Naive thymus-derived CD8-positive, alpha-beta T cell (primary cell): ENCODE measurements around the gene EP400. TPM values are rescaled to one million over a fixed set of nuclear protein-coding genes. Genes with fewer than 3 reads are reported as not detected.

Experiments
- ATAC-seq, 2 donors: fragments of 150-1000 bp; cut with Tn5 transposase in 1 of 2; sonication (Bioruptor Pico), chemical (Tn5 transposase) in 1 of 2; 1 replicate in 1 of 2; 2 replicates in 1 of 2; pipeline ENCODE4 v1.10.0; 2021; ENCODE audit warnings: mild to moderate bottlenecking in 2 of 2, moderate library complexity in 2 of 2
- POLR2A ChIA-PET: fragments of 350-600 bp; sonication (Branson Sonifier 250); formaldehyde crosslinking; loops from one replicate; lab custom pipeline; 2021; ENCODE audit warnings: antibody characterized with exemption; lab: Charles Lee
- DNase-seq, 10 donors: peaks; one replicate each; pipeline versions ENCODE4 v3.0.0 to v3.0.0-alpha.2; 2020 to 2022
- H3K27ac Mint-ChIP-seq, 10 donors: one replicate each; pipeline ENCODE4 v1.8.0; 2020 to 2022; ENCODE audit warnings: mild to moderate bottlenecking in 10 of 10, mixed read lengths in 10 of 10, moderate library complexity in 4 of 10, inconsistent platforms in 1 of 10
- H3K27me3 Mint-ChIP-seq, 5 donors: one replicate each; pipeline ENCODE4 v1.8.0; 2021 to 2022; ENCODE audit warnings: mixed read lengths in 5 of 5
- H3K36me3 Mint-ChIP-seq, 3 donors: one replicate each; pipeline ENCODE4 v1.8.0; 2020 to 2022; ENCODE audit warnings: mixed read lengths in 3 of 3, mild to moderate bottlenecking in 2 of 3, inconsistent platforms in 1 of 3
- H3K4me1 Mint-ChIP-seq, 4 donors: one replicate each; pipeline ENCODE4 v1.8.0; 2021 to 2022; ENCODE audit warnings: mixed read lengths in 4 of 4
- H3K4me3 Mint-ChIP-seq, 10 donors: one replicate each; pipeline ENCODE4 v1.8.0; 2020 to 2022; ENCODE audit warnings: mild to moderate bottlenecking in 10 of 10, mixed read lengths in 10 of 10, moderate library complexity in 6 of 10, inconsistent platforms in 1 of 10
- H3K9me3 Mint-ChIP-seq, 9 donors: one replicate each; pipeline ENCODE4 v1.8.0; 2020 to 2022; ENCODE audit warnings: mixed read lengths in 9 of 9, mild to moderate bottlenecking in 3 of 9, inconsistent platforms in 1 of 9, moderate library complexity in 1 of 9
- polyA plus RNA-seq, 3 donors: library from polyadenylated mRNA; unstranded; fragments of 300-500 nt; fragmentation: Illumina TruSeq; gene quantifications; one replicate each; pipeline ENCODE4 v1.2.3, GENCODE V29; 2021
- total RNA-seq, 8 experiments: library from RNA in 2 of 8; stranded (reverse) in 2 of 8; gene quantifications; one replicate each; pipeline ENCODE4 v1.2.3 and lab custom pipeline; 2021 to 2026

EP400 gene
- total and polyA plus RNA-seq, 5 experiments from 2014 or later = 1.1 to 82.5 (median 3.4) TPM

GRCh38 chr12:131939007-131939406 lies 10.7 kb upstream of the EP400 start:
- POLR2A ChIA-PET = interaction anchor here (0.7 to 0.9 kb wide), 2 partner anchors 9 to 10 kb away, joined by 4 to 6 read pairs; partner anchors contain the start of gene PUS1
- Mint-ChIP-seq H3K4me3 (no peak overlapping the region), H3K9me3 (no peaks in the 10 kb centered on the region), H3K4me1 (no peaks in the 10 kb centered on the region), H3K36me3 (peaks cover 0 to 65% (median 13%) of the 10 kb centered on the region in 3 donors), H3K27ac (peak overlapping the region in 1 of 10 donors; percentile 80), H3K27me3 (no peaks in the 10 kb centered on the region)
- DNase-seq (no peak), ATAC-seq (no peak)

- Mint-ChIP-seq H3K27ac (peak overlapping the region in 2 of 10 donors; percentile 17 to 43), H3K9me3 (no peaks in the 10 kb centered on the region), H3K36me3 (peaks cover 0 to 61% (median 16%) of the 10 kb centered on the region in 3 donors), H3K4me3 (no peak overlapping the region), H3K4me1 (no peaks in the 10 kb centered on the region), H3K27me3 (no peaks in the 10 kb centered on the region)
- ATAC-seq (no peak), DNase-seq (no peak)
- POLR2A ChIA-PET = no interaction called here
These were observed 9.6 kb upstream of the EP400 start for GRCh38 chr12:131940141-131940547.

- Mint-ChIP-seq H3K27ac (peak overlapping the region in 2 of 10 donors; percentile 25 to 65), H3K4me1 (no peaks in the 10 kb centered on the region), H3K36me3 (peaks cover 0 to 55% (median 17%) of the 10 kb centered on the region in 3 donors), H3K27me3 (no peaks in the 10 kb centered on the region), H3K4me3 (no peak overlapping the region), H3K9me3 (no peaks in the 10 kb centered on the region)
- no peak for DNase-seq
- POLR2A ChIA-PET = no interaction called here
- no peak for ATAC-seq
These were observed 8.4 kb upstream of the EP400 start for GRCh38 chr12:131941116-131941986.

GRCh38 chr12:131941987-131942341 lies 7.8 kb upstream of the EP400 start:
- DNase-seq = no peak
- H3K4me1 Mint-ChIP-seq = no peaks in the 10 kb centered on the region
- POLR2A ChIA-PET = interaction anchor here (0.5 to 1.0 kb wide), 2 partner anchors 10 to 17 kb away, joined by 3 read pairs; no protein-coding TSS in a partner anchor
- H3K27me3 Mint-ChIP-seq = no peaks in the 10 kb centered on the region
- no peaks in the 10 kb centered on the region for H3K9me3 Mint-ChIP-seq
- no peak for ATAC-seq
- peaks cover 0 to 51% (median 17%) of the 10 kb centered on the region in 3 donors for H3K36me3 Mint-ChIP-seq
- no peak overlapping the region for H3K4me3 Mint-ChIP-seq
- no peak overlapping the region for H3K27ac Mint-ChIP-seq

- Mint-ChIP-seq H3K9me3 (no peaks in the 10 kb centered on the region), H3K4me3 (no peak overlapping the region), H3K27me3 (no peaks in the 10 kb centered on the region), H3K36me3 (peaks cover 0 to 47% (median 17%) of the 10 kb centered on the region in 3 donors), H3K4me1 (peaks cover 3 to 5% (median 5%) of the 10 kb centered on the region in 4 donors), H3K27ac (no peak overlapping the region)
- no peak for DNase-seq
- ATAC-seq = no peak
- POLR2A ChIA-PET = interaction anchor here (1.0 kb wide), 1 partner anchor 18 kb away, joined by 3 read pairs; no protein-coding TSS in a partner anchor
These were observed 7.1 kb upstream of the EP400 start for GRCh38 chr12:131942671-131943070.

GRCh38 chr12:131943389-131943788 lies 6.4 kb upstream of the EP400 start:
- no peak overlapping the region for H3K27ac Mint-ChIP-seq
- H3K27me3 Mint-ChIP-seq = no peaks in the 10 kb centered on the region
- no peak overlapping the region for H3K4me3 Mint-ChIP-seq
- H3K36me3 Mint-ChIP-seq = peaks cover 0 to 41% (median 17%) of the 10 kb centered on the region in 3 donors
- peaks cover 7 to 12% (median 11%) of the 10 kb centered on the region in 4 donors for H3K4me1 Mint-ChIP-seq
- POLR2A ChIA-PET = no interaction called here
- ATAC-seq (no peak), DNase-seq (no peak)
- H3K9me3 Mint-ChIP-seq = no peaks in the 10 kb centered on the region

GRCh38 chr12:131943876-131944275 lies 5.9 kb upstream of the EP400 start:
- Mint-ChIP-seq H3K4me1 (peaks cover 10 to 17% (median 16%) of the 10 kb centered on the region in 4 donors), H3K4me3 (no peak overlapping the region), H3K27me3 (no peaks in the 10 kb centered on the region), H3K36me3 (peaks cover 0 to 41% (median 16%) of the 10 kb centered on the region in 3 donors), H3K9me3 (no peaks in the 10 kb centered on the region), H3K27ac (no peak overlapping the region)
- DNase-seq (no peak), ATAC-seq (no peak)
- POLR2A ChIA-PET = interaction anchor here (0.7 kb wide), 2 partner anchors 13 to 320 kb away, joined by 4 read pairs; no protein-coding TSS in a partner anchor

GRCh38 chr12:131944601-131945251 lies 5.0 kb upstream of the EP400 start:
- no peak overlapping the region for H3K4me3 Mint-ChIP-seq
- H3K27me3 Mint-ChIP-seq = no peaks in the 10 kb centered on the region
- peak overlapping the region in 2 of 10 donors; percentile 57 to 89 for H3K27ac Mint-ChIP-seq
- no peaks in the 10 kb centered on the region for H3K9me3 Mint-ChIP-seq
- H3K36me3 Mint-ChIP-seq = peaks cover 0 to 34% (median 15%) of the 10 kb centered on the region in 3 donors
- DNase-seq (no peak), ATAC-seq (no peak)
- H3K4me1 Mint-ChIP-seq = peaks cover 10 to 23% (median 19%) of the 10 kb centered on the region in 4 donors
- POLR2A ChIA-PET = interaction anchor here (0.7 to 1.7 kb wide), 3 partner anchors 14 to 15 kb away, joined by 3 to 5 read pairs (median 4); no protein-coding TSS in a partner anchor

- peaks cover 10 to 36% (median 23%) of the 10 kb centered on the region in 4 donors for H3K4me1 Mint-ChIP-seq
- ATAC-seq (no peak), DNase-seq (no peak)
- POLR2A ChIA-PET = interaction anchor here (0.6 to 1.7 kb wide), 2 partner anchors 17 to 27 kb away, joined by 5 read pairs; no protein-coding TSS in a partner anchor
- H3K36me3 Mint-ChIP-seq = peaks cover 0 to 17% (median 15%) of the 10 kb centered on the region in 3 donors
- no peaks in the 10 kb centered on the region for H3K27me3 Mint-ChIP-seq
- no peak overlapping the region for H3K4me3 Mint-ChIP-seq
- H3K9me3 Mint-ChIP-seq = no peaks in the 10 kb centered on the region
- peak overlapping the region in 3 of 10 donors; percentile 49 to 63 (median 56) for H3K27ac Mint-ChIP-seq
These were observed 3.0 kb upstream of the EP400 start for GRCh38 chr12:131946757-131947156.

- DNase-seq (no peak), ATAC-seq (no peak)
- Mint-ChIP-seq H3K9me3 (no peaks in the 10 kb centered on the region), H3K36me3 (peaks cover 0 to 12% (median 11%) of the 10 kb centered on the region in 3 donors), H3K27ac (peak overlapping the region; percentile 64 to 95 (median 90)), H3K4me3 (peak overlapping the region in 1 of 10 donors; percentile 83), H3K27me3 (no peaks in the 10 kb centered on the region), H3K4me1 (peaks cover 11 to 39% (median 26%) of the 10 kb centered on the region in 4 donors)
- POLR2A ChIA-PET = no interaction called here
These were observed 2.2 kb upstream of the EP400 start for GRCh38 chr12:131947482-131948027.

GRCh38 chr12:131948166-131948712 lies 1.5 kb upstream of the EP400 start:
- H3K9me3 Mint-ChIP-seq = no peaks in the 10 kb centered on the region
- peak overlapping the region; percentile 56 to 89 (median 81) for H3K4me3 Mint-ChIP-seq
- H3K36me3 Mint-ChIP-seq = peaks cover 0 to 14% (median 12%) of the 10 kb centered on the region in 3 donors
- no peak for ATAC-seq
- DNase-seq = peak in 2 of 10 donors; percentile 10 to 21
- H3K27ac Mint-ChIP-seq = peak overlapping the region; percentile 76 to 95 (median 93)
- H3K4me1 Mint-ChIP-seq = peaks cover 17 to 45% (median 33%) of the 10 kb centered on the region in 4 donors
- H3K27me3 Mint-ChIP-seq = no peaks in the 10 kb centered on the region
- POLR2A ChIA-PET = interaction anchor here (1.0 to 3.3 kb wide), 2 partner anchors 9 to 19 kb away, joined by 4 to 42 read pairs; partner anchors contain the start of gene PUS1
